ENCODE data around the gene PRR35.
A peak's percentile ranks its signal among the peaks of the same experiment; 100 is the strongest.

PRR35 gene

DNA sequence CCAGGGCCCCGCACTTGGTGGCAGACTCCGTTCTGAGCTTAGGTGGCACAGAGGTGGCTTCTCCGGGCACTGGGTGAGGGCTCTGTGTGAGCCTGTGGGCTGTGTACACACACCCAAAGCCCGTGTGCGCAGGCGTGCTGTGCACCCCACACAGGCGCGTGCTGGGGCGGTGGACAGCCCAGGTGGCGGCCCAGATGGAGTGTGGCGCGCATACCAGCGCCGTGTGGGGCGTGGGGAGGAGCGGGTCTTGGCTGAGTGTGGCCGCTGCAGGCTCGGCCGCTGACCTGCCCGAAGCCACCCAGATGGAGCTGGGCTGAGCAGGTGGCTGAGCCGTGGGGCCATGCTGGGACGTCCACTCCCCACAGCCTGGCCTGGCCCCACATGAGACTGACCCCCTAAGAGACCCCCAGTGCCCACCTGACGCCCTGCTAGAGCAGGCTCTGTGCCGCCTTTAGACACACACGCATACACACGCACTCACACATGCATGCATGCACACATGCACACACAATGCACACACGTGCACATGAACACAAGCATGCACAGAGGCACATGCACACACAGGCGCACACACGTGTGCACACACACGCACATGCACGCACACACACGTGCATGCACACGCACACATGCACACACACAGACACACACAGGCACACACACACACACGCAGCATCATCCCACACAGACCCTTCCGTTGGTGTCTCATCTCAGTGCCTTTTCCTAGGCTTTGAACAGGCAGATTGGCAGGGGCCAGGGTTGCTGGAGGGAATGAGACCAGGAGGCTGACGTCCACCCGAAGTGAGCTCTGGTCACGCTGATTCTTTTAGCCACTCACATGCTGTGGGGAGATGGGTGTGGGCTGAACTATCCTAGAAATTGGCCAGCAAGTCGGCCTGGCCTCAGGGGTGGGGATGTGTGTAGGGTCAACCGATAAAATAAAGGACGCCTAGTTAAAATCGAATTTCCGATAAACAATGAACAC is 2.1 kb downstream of the PRR35 start:
- DNase-seq, result no peak

GRCh38 chr16:563072-563644 is 3.0 kb downstream of the PRR35 start:
- no peak for DNase-seq

DNA sequence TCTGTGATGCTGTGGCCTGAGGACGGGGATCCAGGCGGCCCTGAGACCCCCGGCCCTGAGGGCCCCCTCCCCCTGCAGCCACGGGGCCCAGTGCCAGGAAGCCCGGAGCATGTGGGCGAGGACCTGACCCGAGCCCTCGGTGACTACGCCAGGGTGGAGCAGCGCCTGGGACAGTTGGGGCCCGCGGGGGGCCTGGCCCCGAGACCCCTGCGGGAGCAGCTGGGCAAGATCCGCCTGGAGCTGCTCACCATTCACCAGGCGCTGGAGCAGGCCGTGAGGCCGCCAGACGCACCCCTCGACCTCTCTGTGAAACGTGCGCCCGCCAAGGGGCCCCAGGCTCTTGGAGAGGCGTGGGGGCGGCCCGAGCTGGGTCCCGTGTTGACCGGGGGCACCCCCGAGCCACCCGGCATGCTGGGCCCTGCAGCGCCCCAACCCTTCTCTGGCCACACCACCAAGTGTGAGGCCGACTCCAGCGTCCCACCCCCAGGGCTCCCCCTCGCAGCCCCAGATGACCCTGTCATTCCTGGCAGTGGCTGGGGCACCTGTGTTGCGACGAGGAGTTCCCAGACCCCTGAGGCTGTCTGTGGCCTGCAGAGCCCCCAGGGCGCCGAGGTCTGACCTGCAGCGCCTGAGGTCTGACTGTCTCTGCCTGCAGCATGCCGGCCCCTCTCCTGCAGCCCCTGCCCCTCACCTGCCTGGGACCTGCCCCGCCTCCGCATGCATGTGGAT is 4.7 kb downstream of the PRR35 start:
- DNase-seq, result no peak

- no peak for DNase-seq
These were observed 5.5 kb downstream of the PRR35 start for GRCh38 chr16:565419-566330.

GRCh38 chr16:566475-567372 is 6.5 kb downstream of the PRR35 start, which contains the start of gene NHLRC4:
Gene NHLRC4, plus strand, starts transcription at chr16:567005. Its CDS starts 1,043 bp downstream, at chr16:568048.
- peak in 3 of 51 donors; percentile 11 to 13 (median 12) for DNase-seq

DNA sequence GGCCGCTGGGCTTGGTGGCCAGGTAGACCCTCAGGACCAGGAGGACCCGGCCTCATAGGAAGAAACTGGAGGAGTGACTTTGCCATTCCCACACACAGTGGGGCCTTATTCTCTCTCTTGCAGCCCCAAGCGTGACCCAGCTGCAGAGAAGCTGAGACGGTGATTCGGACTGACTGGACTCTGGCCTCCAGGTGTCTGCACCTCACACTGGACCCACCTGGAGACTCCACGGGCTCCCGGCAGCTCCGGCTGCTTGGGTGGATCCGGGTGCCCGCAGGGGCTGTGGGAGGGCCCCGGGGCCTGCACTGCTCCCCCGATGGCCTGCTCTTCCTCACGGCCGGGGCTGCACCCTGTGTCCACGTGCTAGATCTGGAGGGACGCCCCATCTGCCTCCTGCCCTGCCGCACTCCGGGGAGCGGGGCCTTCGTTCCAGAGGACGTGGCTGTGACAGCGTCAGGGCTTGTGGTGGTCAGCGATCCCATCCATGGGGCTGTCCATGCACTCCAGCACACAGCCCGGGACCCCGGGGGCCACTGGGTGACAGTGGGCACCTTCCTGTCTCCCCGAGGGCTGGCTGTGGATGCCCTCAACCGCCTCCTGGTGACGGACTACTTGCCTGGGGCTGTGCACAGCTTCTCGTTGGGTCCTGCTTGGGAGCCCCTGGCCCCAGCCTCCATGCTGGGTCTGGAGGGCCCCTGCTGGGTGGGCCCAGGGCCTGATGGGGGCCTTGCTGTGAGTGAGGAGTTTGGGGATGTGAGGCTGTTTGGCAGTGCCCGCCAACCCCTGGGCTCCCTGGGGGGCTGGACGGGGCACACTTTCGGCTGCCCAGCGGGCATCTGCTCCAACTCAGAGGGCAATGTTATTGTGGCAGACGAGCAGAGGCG is 7.4 kb downstream of the PRR35 start:
- no peak for DNase-seq

DNA sequence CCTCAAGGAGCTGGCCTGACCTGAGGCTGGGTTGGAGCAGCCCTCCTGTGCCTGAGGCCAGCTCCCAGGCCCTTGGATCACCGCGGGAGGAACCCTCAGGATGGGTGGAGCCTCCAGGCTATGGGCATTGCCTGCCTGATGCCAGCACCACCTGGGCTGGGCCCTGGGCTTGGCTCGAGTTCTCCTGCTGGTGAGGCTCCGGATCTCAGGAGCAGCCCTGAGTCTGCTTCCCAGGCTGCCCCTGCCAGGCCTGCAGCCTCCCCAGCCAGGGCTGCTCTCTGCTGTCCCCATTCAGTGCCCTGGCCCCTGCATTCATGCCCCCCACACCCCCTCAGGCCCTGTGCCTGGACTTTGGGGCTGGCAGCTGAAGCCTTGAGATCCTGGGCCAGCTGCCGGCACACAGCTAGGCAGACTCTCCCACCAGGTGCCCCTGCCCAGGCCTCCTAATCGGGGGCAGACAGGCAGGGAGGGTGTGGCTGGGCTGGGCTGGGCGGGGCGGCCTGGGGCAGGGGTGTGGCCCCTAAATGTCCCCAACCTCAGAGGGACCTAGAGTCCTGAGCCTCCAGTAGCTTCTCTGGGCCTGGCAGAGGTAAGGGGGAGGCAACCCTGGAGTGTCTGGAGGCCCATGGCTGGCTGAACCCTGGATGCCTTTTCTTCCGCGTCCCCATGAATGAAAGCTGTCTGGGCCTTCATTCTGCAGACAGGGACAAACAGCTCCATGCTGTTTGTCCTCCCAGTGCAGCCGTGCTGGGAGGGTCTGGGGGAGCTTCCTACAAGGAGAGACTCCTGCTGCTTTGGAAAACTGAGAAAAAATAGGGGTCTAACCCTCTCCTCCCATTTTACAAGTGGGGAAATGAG is 8.4 kb downstream of the PRR35 start:
- DNase-seq, result no peak

DNA sequence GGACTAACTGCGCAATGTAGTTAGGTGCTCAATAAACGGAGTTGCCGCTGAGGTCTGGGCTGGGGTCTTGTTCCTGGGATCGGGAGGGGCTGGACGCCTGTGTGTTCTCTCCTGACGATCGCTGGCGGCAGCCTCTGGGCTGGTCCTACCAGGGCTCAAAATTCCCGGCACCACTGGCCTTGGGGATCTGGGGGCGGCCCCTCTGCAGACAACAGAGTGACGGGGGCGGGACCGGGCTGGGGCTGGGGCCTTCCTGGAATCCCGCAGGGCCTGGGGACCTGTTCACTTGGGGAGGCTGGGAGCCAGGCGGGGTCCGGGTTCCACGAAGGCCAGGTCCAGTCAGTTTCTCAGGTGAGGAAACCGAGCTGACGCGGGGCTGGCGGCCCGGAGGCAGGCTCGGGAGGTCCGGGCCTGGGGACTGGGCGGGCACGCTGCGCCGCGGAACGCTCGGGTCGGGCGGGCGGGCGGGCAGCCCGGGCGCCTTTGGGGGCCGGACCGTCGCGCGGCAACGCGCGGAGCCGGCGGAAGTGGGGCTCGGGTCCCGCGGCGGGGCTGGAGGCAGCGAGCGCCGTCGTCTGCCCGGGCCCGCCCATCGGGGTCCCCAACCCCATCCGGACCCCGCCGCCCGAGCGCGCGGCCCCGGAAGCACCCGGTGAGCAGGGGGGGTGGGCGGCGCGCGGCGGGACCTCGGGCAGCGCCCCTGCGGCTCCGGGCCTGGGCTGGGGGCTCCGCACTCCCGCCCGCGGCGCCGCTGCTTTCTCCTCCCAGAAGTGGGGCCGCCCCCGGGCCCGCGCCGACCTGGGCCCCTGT is 9.5 kb downstream of the PRR35 start, which contains the start of gene PIGQ:
Gene PIGQ (plus strand): TSS at position 524 of the 810 bp plus-strand sequence. CDS start 4,107 bp downstream, outside the sequence.
- DNase-seq, result peak in 47 of 51 donors; percentile 18 to 87 (median 54)

- DNase-seq, result no peak
These were observed 12.9 kb downstream of the PRR35 start for GRCh38 chr16:572865-573650.

- no peak for DNase-seq
These were observed 14.0 kb downstream of the PRR35 start for GRCh38 chr16:574021-574760.

DNA sequence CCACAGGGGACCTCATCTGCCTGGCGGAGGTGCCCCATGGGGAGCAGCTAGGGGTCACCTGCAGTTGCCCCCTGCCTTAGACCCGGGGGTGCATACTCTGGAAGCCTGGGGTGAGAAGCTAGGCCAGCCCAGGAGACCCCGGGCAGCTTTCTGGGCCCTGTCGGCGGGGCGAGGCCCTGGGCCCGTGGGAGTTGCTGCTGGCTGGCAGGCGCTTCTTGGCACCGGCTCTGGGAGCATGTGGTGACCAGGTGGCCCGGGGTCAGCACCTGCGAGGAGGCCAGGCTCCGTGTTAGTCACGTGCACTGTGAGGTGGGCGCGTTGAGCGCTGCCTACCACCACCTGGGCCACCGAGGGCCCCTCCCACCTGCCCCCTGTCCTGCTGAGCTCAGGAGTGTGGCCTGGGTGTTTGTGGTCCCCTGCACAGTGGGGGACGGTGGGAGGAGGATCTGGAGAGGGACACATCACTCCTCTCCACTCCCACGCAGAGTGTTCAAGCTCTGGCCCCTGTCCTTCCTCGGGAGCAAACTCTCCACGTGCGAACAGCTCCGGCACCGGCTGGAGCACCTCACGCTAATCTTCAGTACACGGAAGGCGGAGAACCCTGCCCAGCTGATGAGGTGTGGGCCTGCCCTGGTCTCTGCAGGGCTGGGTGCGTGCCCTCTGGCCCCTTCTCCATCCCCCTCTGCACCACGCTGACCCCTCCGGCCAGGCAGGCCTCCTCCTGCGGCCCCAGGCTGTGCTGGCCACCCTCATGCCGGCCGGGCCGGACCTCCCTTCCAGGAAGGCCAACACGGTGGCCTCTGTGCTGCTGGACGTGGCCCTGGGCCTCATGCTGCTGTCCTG is 15.4 kb downstream of the PRR35 start:
- no peak for DNase-seq

GRCh38 chr16:576197-576822 is 16.1 kb downstream of the PRR35 start:
- no peak for DNase-seq

- no peak for DNase-seq
These were observed 16.6 kb downstream of the PRR35 start for GRCh38 chr16:576823-577201.

DNA sequence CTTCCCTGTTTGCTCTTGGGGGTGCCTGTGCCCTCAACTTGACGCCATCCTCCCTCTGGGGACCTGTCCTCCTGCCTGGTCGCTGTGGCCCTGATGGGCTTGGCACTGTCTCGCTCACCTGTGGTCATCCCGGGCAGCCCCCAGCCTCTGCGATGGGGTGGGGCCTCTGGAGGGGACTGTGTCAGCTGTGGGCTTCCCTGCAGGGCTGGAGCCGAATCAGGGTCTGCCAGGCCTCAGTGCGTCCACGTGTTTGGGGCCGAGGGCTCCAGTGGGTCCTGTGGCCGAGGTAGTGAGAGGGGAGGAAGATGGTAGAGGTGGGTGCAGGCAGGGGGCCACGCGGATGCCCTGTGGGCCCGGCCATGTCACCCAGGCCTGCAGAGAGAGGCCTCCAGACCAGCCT is 17.6 kb downstream of the PRR35 start:
- DNase-seq, result no peak
